H9 (cell line): ENCODE measurements around the gene HPGDS. TPM values are rescaled to one million over a fixed set of nuclear protein-coding genes. Genes with fewer than 3 reads are reported as not detected.

ENCODE experiments used
- DNase-seq: peaks from one replicate; pipeline ENCODE4 v3.0.0-alpha.2; 2017
- H2AFZ ChIP-seq: one replicate; pipeline ENCODE4 v1.6.1; 2013; ENCODE audit warnings: mild to moderate bottlenecking, low read length, control low read depth, moderate library complexity
- H2AK5ac ChIP-seq: 2 replicates; pipeline ENCODE4 v1.6.1; 2013; ENCODE audit warnings: low read length, control low read depth, mixed read lengths; ENCODE audit not compliant: insufficient read length
- H2BK120ac ChIP-seq: one replicate; pipeline ENCODE4 v1.6.1; 2013; ENCODE audit warnings: low read depth, mild to moderate bottlenecking, low read length, control low read depth, inconsistent platforms; ENCODE audit not compliant: poor library complexity, severe bottlenecking
- H2BK12ac ChIP-seq: 2 replicates; pipeline ENCODE4 v1.6.1; 2013; ENCODE audit warnings: low read length, control low read depth, mixed read lengths, low read depth; ENCODE audit not compliant: insufficient read length
- H2BK15ac ChIP-seq: 2 replicates; pipeline ENCODE4 v1.6.1; 2013; ENCODE audit warnings: low read depth, low read length, control low read depth
- H2BK20ac ChIP-seq: one replicate; pipeline ENCODE4 v1.6.1; 2013; ENCODE audit warnings: low read depth, mild to moderate bottlenecking, low read length, control low read depth, inconsistent platforms; ENCODE audit not compliant: poor library complexity, severe bottlenecking
- H2BK5ac ChIP-seq: 2 replicates; pipeline ENCODE4 v1.6.1; 2013; ENCODE audit warnings: low read length, control low read depth, mixed read lengths; ENCODE audit not compliant: insufficient read length
- H3K14ac ChIP-seq: 2 replicates; pipeline ENCODE4 v1.6.1; 2013; ENCODE audit warnings: low read length, control low read depth; ENCODE audit not compliant: insufficient read depth
- H3K18ac ChIP-seq: 2 replicates; pipeline ENCODE4 v1.6.1; 2013; ENCODE audit warnings: low read depth, mild to moderate bottlenecking, mixed read lengths, low read length, control low read depth; ENCODE audit not compliant: insufficient read length
- H3K23ac ChIP-seq: 2 replicates; pipeline ENCODE4 v1.6.1; 2013; ENCODE audit warnings: low read length, control low read depth, mixed read lengths, low read depth; ENCODE audit not compliant: insufficient read length
- H3K23me2 ChIP-seq: 2 replicates; pipeline ENCODE4 v1.6.1; 2013; ENCODE audit warnings: low read depth, mild to moderate bottlenecking, mixed read lengths, low read length, control low read depth; ENCODE audit not compliant: insufficient read length, poor library complexity, severe bottlenecking
- H3K27ac ChIP-seq: 2 replicates; pipeline ENCODE4 v1.5.1; 2013; ENCODE audit warnings: low read length, control low read depth, mixed read lengths, low read depth; ENCODE audit not compliant: insufficient read length
- H3K27me3 ChIP-seq: 2 replicates; pipeline ENCODE4 v1.6.1; 2013; ENCODE audit warnings: low read length, control low read depth, inconsistent platforms; ENCODE audit not compliant: insufficient read depth
- H3K4ac ChIP-seq: 2 replicates; pipeline ENCODE4 v1.6.1; 2013; ENCODE audit warnings: low read depth, mild to moderate bottlenecking, control low read depth, inconsistent platforms, low read length, moderate library complexity
- H3K4me1 ChIP-seq: 2 replicates; pipeline ENCODE4 v1.6.1; 2013; ENCODE audit warnings: low read length, control low read depth, inconsistent platforms; ENCODE audit not compliant: insufficient read depth
- H3K4me2 ChIP-seq: 2 replicates; pipeline ENCODE4 v1.6.1; 2013; ENCODE audit warnings: low read length, control low read depth, mixed read lengths; ENCODE audit not compliant: insufficient read length, insufficient read depth
- H3K56ac ChIP-seq: 2 replicates; pipeline ENCODE4 v1.6.1; 2013; ENCODE audit warnings: low read depth, mild to moderate bottlenecking, mixed read lengths, low read length, control low read depth; ENCODE audit not compliant: insufficient read length
- H3K79me1 ChIP-seq: 2 replicates; pipeline ENCODE4 v1.6.1; 2013; ENCODE audit warnings: low read depth, mild to moderate bottlenecking, moderate library complexity, low read length, control low read depth, inconsistent platforms; ENCODE audit not compliant: insufficient read depth, poor library complexity, severe bottlenecking
- H3K79me2 ChIP-seq: 2 replicates; pipeline ENCODE4 v1.6.1; 2013; ENCODE audit warnings: low read length, control low read depth, inconsistent platforms; ENCODE audit not compliant: insufficient read depth
- H3K9ac ChIP-seq: 2 replicates; pipeline ENCODE4 v1.6.1; 2013; ENCODE audit warnings: low read length, control low read depth, mixed read lengths; ENCODE audit not compliant: insufficient read length; ENCODE audit errors: extremely low read depth
- H3K9me3 ChIP-seq: one replicate; pipeline ENCODE4 v1.6.1; 2013; ENCODE audit warnings: low read depth, low read length, inconsistent platforms; ENCODE audit not compliant: control insufficient read depth
- H3T11ph ChIP-seq: one replicate; pipeline ENCODE4 v1.6.1; 2013; ENCODE audit warnings: mild to moderate bottlenecking, low read length, control low read depth, inconsistent platforms
- H4K20me1 ChIP-seq: one replicate; pipeline ENCODE4 v1.6.1; 2013; ENCODE audit not compliant: control insufficient read depth, insufficient read length, insufficient read depth
- H4K5ac ChIP-seq: 2 replicates; pipeline ENCODE4 v1.6.1; 2013; ENCODE audit warnings: low read depth, mild to moderate bottlenecking, mixed read lengths, low read length, control low read depth; ENCODE audit not compliant: insufficient read length
- H4K8ac ChIP-seq: replicated peaks from 2 replicates; pipeline ENCODE4 v1.6.1; 2013; ENCODE audit warnings: low read length, control low read depth, mixed read lengths, low read depth; ENCODE audit not compliant: insufficient read length
- H4K91ac ChIP-seq: 2 replicates; pipeline ENCODE4 v1.6.1; 2013; ENCODE audit warnings: low read depth, mild to moderate bottlenecking, moderate library complexity, mixed read lengths, low read length, control low read depth; ENCODE audit not compliant: insufficient read length
- H3K27ac Mint-ChIP-seq, 3 experiments: 2 replicates in 2 of 3; 3 replicates in 1 of 3; pipeline ENCODE4 v1.8.0; 2020 to 2021; ENCODE audit warnings: mixed read lengths in 3 of 3, mild to moderate bottlenecking in 1 of 3, moderate library complexity in 1 of 3
- H3K27me3 Mint-ChIP-seq: 2 replicates; pipeline ENCODE4 v1.8.0; 2021; ENCODE audit warnings: low read depth, mild to moderate bottlenecking, moderate library complexity, mixed read lengths
- H3K36me3 Mint-ChIP-seq, 3 experiments: 2 replicates in 2 of 3; 3 replicates in 1 of 3; pipeline ENCODE4 v1.8.0; 2020 to 2021; ENCODE audit warnings: low read depth in 3 of 3, mixed read lengths in 3 of 3; ENCODE audit not compliant: insufficient read depth in 1 of 3
- H3K4me1 Mint-ChIP-seq, 2 experiments: 2 replicates each; pipeline ENCODE4 v1.8.0; 2020; ENCODE audit warnings: mixed read lengths in 2 of 2
- H3K4me3 Mint-ChIP-seq, 2 experiments: 2 replicates in 1 of 2; 3 replicates in 1 of 2; pipeline ENCODE4 v1.8.0; 2020 to 2021; ENCODE audit warnings: mild to moderate bottlenecking in 2 of 2, mixed read lengths in 2 of 2, moderate library complexity in 1 of 2
- H3K9me3 Mint-ChIP-seq, 2 experiments: 2 replicates in 1 of 2; 3 replicates in 1 of 2; pipeline ENCODE4 v1.8.0; 2020; ENCODE audit warnings: mild to moderate bottlenecking in 2 of 2, mixed read lengths in 2 of 2, moderate library complexity in 1 of 2
- WGBS: extraction: QIAGEN DNeasy Blood & Tissue Kit; methylation state at CpG from one replicate; pipeline ENCODE4 v1.1.7; 2013; ENCODE audit warnings: missing lambda C conversion rate, low lambda C conversion rate, mixed read lengths; ENCODE audit not compliant: insufficient read length; ENCODE audit errors: extremely low coverage; 5-methylcytosine and 5-hydroxymethylcytosine counted together
- total RNA-seq: library from RNA; stranded (reverse); gene quantifications from 2 replicates; pipeline ENCODE4 v1.2.1, GENCODE V29; 2021
- TF ChIP-seq, protein P1 (sequence below): fragments of 200-600 bp; sonication (generic); conservative IDR thresholded peaks from 3 replicates; pipeline ENCODE4 v1.8.0; 2021; ENCODE audit warnings: antibody characterized with exemption, mild to moderate bottlenecking

The HPGDS gene
- total RNA-seq, 1 experiment from 2014 or later, result not detected

DNA sequence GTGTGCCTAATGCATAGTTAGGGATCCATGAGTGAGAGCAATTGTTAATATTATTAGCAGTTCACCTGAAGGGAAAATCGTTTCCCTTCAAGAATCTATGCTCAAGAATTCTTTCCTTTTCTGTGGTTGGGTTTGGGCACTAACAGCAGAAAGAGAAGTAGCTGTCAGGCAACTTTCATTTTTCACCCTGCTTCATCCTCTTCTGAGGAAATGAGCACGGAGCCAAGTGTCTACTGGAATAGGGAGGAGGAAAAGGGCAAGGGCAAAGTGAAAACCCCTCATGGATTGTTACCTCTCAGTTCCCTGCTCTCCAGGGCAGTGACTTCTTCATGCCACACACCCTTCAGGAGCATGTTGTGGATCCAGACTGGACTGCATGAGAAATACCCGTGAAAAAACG, 2.6 kb upstream of the HPGDS start:
- no peak overlapping the region for H2BK5ac ChIP-seq
- no peak overlapping the region for H4K91ac ChIP-seq
- no peaks in the 10 kb centered on the region for H3K27me3 ChIP-seq
- H3K4ac ChIP-seq, result no peak overlapping the region
- Mint-ChIP-seq H3K27ac (no peak overlapping the region), H3K27me3 (no peaks in the 10 kb centered on the region), H3K36me3 (no peaks in the 10 kb centered on the region), H3K4me1 (no peaks in the 10 kb centered on the region), H3K9me3 (no peaks in the 10 kb centered on the region), H3K4me3 (no peak overlapping the region)
- H2AK5ac ChIP-seq, result no peak overlapping the region
- H3K79me2 ChIP-seq, result no peaks in the 10 kb centered on the region
- H2BK120ac ChIP-seq, result no peak overlapping the region
- H3K9me3 ChIP-seq, result no peaks in the 10 kb centered on the region
- H3K9ac ChIP-seq, result no peak overlapping the region
- no peak overlapping the region for H3K27ac ChIP-seq
- DNase-seq, result no peak
- H3K18ac ChIP-seq, result no peak overlapping the region
- H3K56ac ChIP-seq, result no peak overlapping the region
- H2BK12ac ChIP-seq, result no peak overlapping the region
- H2AFZ ChIP-seq, result no peak overlapping the region
- no peak overlapping the region for H3K23ac ChIP-seq
- WGBS, result no CpG with 5 or more reads among the region's 4 CpGs
- H2BK15ac ChIP-seq, result no peak overlapping the region
- TF ChIP-seq, protein P1, sequence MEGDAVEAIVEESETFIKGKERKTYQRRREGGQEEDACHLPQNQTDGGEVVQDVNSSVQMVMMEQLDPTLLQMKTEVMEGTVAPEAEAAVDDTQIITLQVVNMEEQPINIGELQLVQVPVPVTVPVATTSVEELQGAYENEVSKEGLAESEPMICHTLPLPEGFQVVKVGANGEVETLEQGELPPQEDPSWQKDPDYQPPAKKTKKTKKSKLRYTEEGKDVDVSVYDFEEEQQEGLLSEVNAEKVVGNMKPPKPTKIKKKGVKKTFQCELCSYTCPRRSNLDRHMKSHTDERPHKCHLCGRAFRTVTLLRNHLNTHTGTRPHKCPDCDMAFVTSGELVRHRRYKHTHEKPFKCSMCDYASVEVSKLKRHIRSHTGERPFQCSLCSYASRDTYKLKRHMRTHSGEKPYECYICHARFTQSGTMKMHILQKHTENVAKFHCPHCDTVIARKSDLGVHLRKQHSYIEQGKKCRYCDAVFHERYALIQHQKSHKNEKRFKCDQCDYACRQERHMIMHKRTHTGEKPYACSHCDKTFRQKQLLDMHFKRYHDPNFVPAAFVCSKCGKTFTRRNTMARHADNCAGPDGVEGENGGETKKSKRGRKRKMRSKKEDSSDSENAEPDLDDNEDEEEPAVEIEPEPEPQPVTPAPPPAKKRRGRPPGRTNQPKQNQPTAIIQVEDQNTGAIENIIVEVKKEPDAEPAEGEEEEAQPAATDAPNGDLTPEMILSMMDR, result no peak
- no peaks in the 10 kb centered on the region for H4K20me1 ChIP-seq
- H3K23me2 ChIP-seq, result no peaks in the 10 kb centered on the region
- no peaks in the 10 kb centered on the region for H3K4me1 ChIP-seq
- no peak overlapping the region for H3K4me2 ChIP-seq
- H4K5ac ChIP-seq, result no peak overlapping the region
- H3K14ac ChIP-seq, result no peak overlapping the region
- H3T11ph ChIP-seq, result no peak overlapping the region
- no peak overlapping the region for H4K8ac ChIP-seq
- no peak overlapping the region for H2BK20ac ChIP-seq
- H3K79me1 ChIP-seq, result no peaks in the 10 kb centered on the region
